HPDE6-E6E7 (cell line): Measurements from ENCODE around the gene SPSB1.

Experiments used
- DNase-seq: peaks from one replicate; pipeline ENCODE4 v3.0.0; 2011; ENCODE audit warnings: missing footprints; ENCODE audit errors: extremely low spot score

The SPSB1 gene

GRCh38 chr1:9292361-9293240 lies at the start of gene SPSB1:
Gene SPSB1 (plus strand): TSS chr1:9292894. CDS start chr1:9355892, 62,998 bp downstream.
- no peak for DNase-seq

GRCh38 chr1:9243066-9243739 lies 49.5 kb upstream of the SPSB1 start:
- DNase-seq, result no peak

GRCh38 chr1:9244501-9245229 lies 48.0 kb upstream of the SPSB1 start:
- DNase-seq, result no peak

- no peak for DNase-seq
These were observed 47.5 kb upstream of the SPSB1 start for GRCh38 chr1:9245230-9245619.

- no peak for DNase-seq
These were observed 47.0 kb upstream of the SPSB1 start for GRCh38 chr1:9245661-9246060.

- DNase-seq, result no peak
These were observed 46.5 kb upstream of the SPSB1 start for GRCh38 chr1:9246215-9246614.

- DNase-seq, result no peak
These were observed 45.6 kb upstream of the SPSB1 start for GRCh38 chr1:9246841-9247785.

- DNase-seq, result no peak
These were observed 44.8 kb upstream of the SPSB1 start for GRCh38 chr1:9247894-9248293.

GRCh38 chr1:9248341-9249262 lies 44.1 kb upstream of the SPSB1 start:
- DNase-seq, result no peak

GRCh38 chr1:9249263-9249533 lies 43.5 kb upstream of the SPSB1 start:
- no peak for DNase-seq

GRCh38 chr1:9249534-9250410 lies 42.9 kb upstream of the SPSB1 start:
- DNase-seq, result no peak

GRCh38 chr1:9250411-9251381 lies 42.0 kb upstream of the SPSB1 start:
- no peak for DNase-seq

GRCh38 chr1:9251501-9251900 lies 41.2 kb upstream of the SPSB1 start:
- no peak for DNase-seq

GRCh38 chr1:9253004-9253403 lies 39.7 kb upstream of the SPSB1 start:
- no peak for DNase-seq

- DNase-seq, result no peak
These were observed 39.1 kb upstream of the SPSB1 start for GRCh38 chr1:9253453-9254105.

- DNase-seq, result no peak
These were observed 36.4 kb upstream of the SPSB1 start for GRCh38 chr1:9256332-9256731.

GRCh38 chr1:9257851-9258250 lies 34.8 kb upstream of the SPSB1 start:
- no peak for DNase-seq

- no peak for DNase-seq
These were observed 34.1 kb upstream of the SPSB1 start for GRCh38 chr1:9258629-9259028.
